H9 (cell line): ENCODE measurements around the gene TENT5C. TPM values are rescaled to one million over a fixed set of nuclear protein-coding genes. Genes with fewer than 3 reads are reported as not detected.

ENCODE experiments used
- DNase-seq: peaks from one replicate; pipeline ENCODE4 v3.0.0-alpha.2; 2017
- H2AFZ ChIP-seq: one replicate; pipeline ENCODE4 v1.6.1; 2013; ENCODE audit warnings: mild to moderate bottlenecking, low read length, control low read depth, moderate library complexity
- H2AK5ac ChIP-seq: 2 replicates; pipeline ENCODE4 v1.6.1; 2013; ENCODE audit warnings: low read length, control low read depth, mixed read lengths; ENCODE audit not compliant: insufficient read length
- H2BK120ac ChIP-seq: one replicate; pipeline ENCODE4 v1.6.1; 2013; ENCODE audit warnings: low read depth, mild to moderate bottlenecking, low read length, control low read depth, inconsistent platforms; ENCODE audit not compliant: poor library complexity, severe bottlenecking
- H2BK12ac ChIP-seq: 2 replicates; pipeline ENCODE4 v1.6.1; 2013; ENCODE audit warnings: low read length, control low read depth, mixed read lengths, low read depth; ENCODE audit not compliant: insufficient read length
- H2BK15ac ChIP-seq: 2 replicates; pipeline ENCODE4 v1.6.1; 2013; ENCODE audit warnings: low read depth, low read length, control low read depth
- H2BK20ac ChIP-seq: one replicate; pipeline ENCODE4 v1.6.1; 2013; ENCODE audit warnings: low read depth, mild to moderate bottlenecking, low read length, control low read depth, inconsistent platforms; ENCODE audit not compliant: poor library complexity, severe bottlenecking
- H2BK5ac ChIP-seq: 2 replicates; pipeline ENCODE4 v1.6.1; 2013; ENCODE audit warnings: low read length, control low read depth, mixed read lengths; ENCODE audit not compliant: insufficient read length
- H3K14ac ChIP-seq: 2 replicates; pipeline ENCODE4 v1.6.1; 2013; ENCODE audit warnings: low read length, control low read depth; ENCODE audit not compliant: insufficient read depth
- H3K18ac ChIP-seq: 2 replicates; pipeline ENCODE4 v1.6.1; 2013; ENCODE audit warnings: low read depth, mild to moderate bottlenecking, mixed read lengths, low read length, control low read depth; ENCODE audit not compliant: insufficient read length
- H3K23ac ChIP-seq: 2 replicates; pipeline ENCODE4 v1.6.1; 2013; ENCODE audit warnings: low read length, control low read depth, mixed read lengths, low read depth; ENCODE audit not compliant: insufficient read length
- H3K23me2 ChIP-seq: 2 replicates; pipeline ENCODE4 v1.6.1; 2013; ENCODE audit warnings: low read depth, mild to moderate bottlenecking, mixed read lengths, low read length, control low read depth; ENCODE audit not compliant: insufficient read length, poor library complexity, severe bottlenecking
- H3K27ac ChIP-seq: 2 replicates; pipeline ENCODE4 v1.5.1; 2013; ENCODE audit warnings: low read length, control low read depth, mixed read lengths, low read depth; ENCODE audit not compliant: insufficient read length
- H3K27me3 ChIP-seq: 2 replicates; pipeline ENCODE4 v1.6.1; 2013; ENCODE audit warnings: low read length, control low read depth, inconsistent platforms; ENCODE audit not compliant: insufficient read depth
- H3K4ac ChIP-seq: 2 replicates; pipeline ENCODE4 v1.6.1; 2013; ENCODE audit warnings: low read depth, mild to moderate bottlenecking, control low read depth, inconsistent platforms, low read length, moderate library complexity
- H3K4me1 ChIP-seq: 2 replicates; pipeline ENCODE4 v1.6.1; 2013; ENCODE audit warnings: low read length, control low read depth, inconsistent platforms; ENCODE audit not compliant: insufficient read depth
- H3K4me2 ChIP-seq: 2 replicates; pipeline ENCODE4 v1.6.1; 2013; ENCODE audit warnings: low read length, control low read depth, mixed read lengths; ENCODE audit not compliant: insufficient read length, insufficient read depth
- H3K56ac ChIP-seq: 2 replicates; pipeline ENCODE4 v1.6.1; 2013; ENCODE audit warnings: low read depth, mild to moderate bottlenecking, mixed read lengths, low read length, control low read depth; ENCODE audit not compliant: insufficient read length
- H3K79me1 ChIP-seq: 2 replicates; pipeline ENCODE4 v1.6.1; 2013; ENCODE audit warnings: low read depth, mild to moderate bottlenecking, moderate library complexity, low read length, control low read depth, inconsistent platforms; ENCODE audit not compliant: insufficient read depth, poor library complexity, severe bottlenecking
- H3K79me2 ChIP-seq: 2 replicates; pipeline ENCODE4 v1.6.1; 2013; ENCODE audit warnings: low read length, control low read depth, inconsistent platforms; ENCODE audit not compliant: insufficient read depth
- H3K9ac ChIP-seq: 2 replicates; pipeline ENCODE4 v1.6.1; 2013; ENCODE audit warnings: low read length, control low read depth, mixed read lengths; ENCODE audit not compliant: insufficient read length; ENCODE audit errors: extremely low read depth
- H3K9me3 ChIP-seq: one replicate; pipeline ENCODE4 v1.6.1; 2013; ENCODE audit warnings: low read depth, low read length, inconsistent platforms; ENCODE audit not compliant: control insufficient read depth
- H3T11ph ChIP-seq: one replicate; pipeline ENCODE4 v1.6.1; 2013; ENCODE audit warnings: mild to moderate bottlenecking, low read length, control low read depth, inconsistent platforms
- H4K20me1 ChIP-seq: one replicate; pipeline ENCODE4 v1.6.1; 2013; ENCODE audit not compliant: control insufficient read depth, insufficient read length, insufficient read depth
- H4K5ac ChIP-seq: 2 replicates; pipeline ENCODE4 v1.6.1; 2013; ENCODE audit warnings: low read depth, mild to moderate bottlenecking, mixed read lengths, low read length, control low read depth; ENCODE audit not compliant: insufficient read length
- H4K8ac ChIP-seq: replicated peaks from 2 replicates; pipeline ENCODE4 v1.6.1; 2013; ENCODE audit warnings: low read length, control low read depth, mixed read lengths, low read depth; ENCODE audit not compliant: insufficient read length
- H4K91ac ChIP-seq: 2 replicates; pipeline ENCODE4 v1.6.1; 2013; ENCODE audit warnings: low read depth, mild to moderate bottlenecking, moderate library complexity, mixed read lengths, low read length, control low read depth; ENCODE audit not compliant: insufficient read length
- H3K27ac Mint-ChIP-seq, 3 experiments: 2 replicates in 2 of 3; 3 replicates in 1 of 3; pipeline ENCODE4 v1.8.0; 2020 to 2021; ENCODE audit warnings: mixed read lengths in 3 of 3, mild to moderate bottlenecking in 1 of 3, moderate library complexity in 1 of 3
- H3K27me3 Mint-ChIP-seq: 2 replicates; pipeline ENCODE4 v1.8.0; 2021; ENCODE audit warnings: low read depth, mild to moderate bottlenecking, moderate library complexity, mixed read lengths
- H3K36me3 Mint-ChIP-seq, 3 experiments: 2 replicates in 2 of 3; 3 replicates in 1 of 3; pipeline ENCODE4 v1.8.0; 2020 to 2021; ENCODE audit warnings: low read depth in 3 of 3, mixed read lengths in 3 of 3; ENCODE audit not compliant: insufficient read depth in 1 of 3
- H3K4me1 Mint-ChIP-seq, 2 experiments: 2 replicates each; pipeline ENCODE4 v1.8.0; 2020; ENCODE audit warnings: mixed read lengths in 2 of 2
- H3K4me3 Mint-ChIP-seq, 2 experiments: 2 replicates in 1 of 2; 3 replicates in 1 of 2; pipeline ENCODE4 v1.8.0; 2020 to 2021; ENCODE audit warnings: mild to moderate bottlenecking in 2 of 2, mixed read lengths in 2 of 2, moderate library complexity in 1 of 2
- H3K9me3 Mint-ChIP-seq, 2 experiments: 2 replicates in 1 of 2; 3 replicates in 1 of 2; pipeline ENCODE4 v1.8.0; 2020; ENCODE audit warnings: mild to moderate bottlenecking in 2 of 2, mixed read lengths in 2 of 2, moderate library complexity in 1 of 2
- WGBS: extraction: QIAGEN DNeasy Blood & Tissue Kit; methylation state at CpG from one replicate; pipeline ENCODE4 v1.1.7; 2013; ENCODE audit warnings: missing lambda C conversion rate, low lambda C conversion rate, mixed read lengths; ENCODE audit not compliant: insufficient read length; ENCODE audit errors: extremely low coverage; 5-methylcytosine and 5-hydroxymethylcytosine counted together
- total RNA-seq: library from RNA; stranded (reverse); gene quantifications from 2 replicates; pipeline ENCODE4 v1.2.1, GENCODE V29; 2021
- TF ChIP-seq, protein P1 (sequence below): fragments of 200-600 bp; sonication (generic); conservative IDR thresholded peaks from 3 replicates; pipeline ENCODE4 v1.8.0; 2021; ENCODE audit warnings: antibody characterized with exemption, mild to moderate bottlenecking

TENT5C gene
- total RNA-seq, 1 experiment from 2014 or later = 0.37 TPM

DNA sequence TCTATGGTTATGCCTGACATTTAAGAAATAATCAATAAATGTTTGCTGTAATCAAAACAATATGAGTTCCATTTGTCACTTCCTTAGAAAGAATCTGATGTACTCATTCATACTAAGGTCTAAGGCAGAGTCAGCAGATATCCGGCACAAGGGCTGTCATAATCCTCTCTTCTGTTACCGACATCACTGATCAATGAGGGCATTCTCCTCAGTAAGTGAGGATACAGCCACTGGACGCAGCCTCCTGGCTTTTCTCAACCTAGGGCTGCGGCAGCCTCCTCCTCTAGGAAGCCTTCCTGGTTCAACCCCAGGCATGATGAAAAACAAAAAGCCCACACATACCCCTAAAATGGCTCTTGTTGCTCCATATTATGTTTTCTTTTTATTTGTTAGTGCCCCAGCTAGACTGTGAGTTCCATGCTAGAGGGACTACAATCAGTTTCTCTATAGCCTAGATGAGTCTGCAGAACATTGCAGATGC, 40.7 kb upstream of the TENT5C start:
- no peak overlapping the region for H2BK120ac ChIP-seq
- H4K5ac ChIP-seq = no peak overlapping the region
- H3K27ac ChIP-seq = no peak overlapping the region
- Mint-ChIP-seq H3K4me1 (peaks cover 3 to 6% of the 10 kb centered on the region in 2 experiments; a peak in 1 of 4 replicates), H3K27me3 (peaks cover 1% of the 10 kb centered on the region; the same call in 1 of the 2 replicates), H3K9me3 (no peaks in the 10 kb centered on the region; a peak in 1 of 5 replicates), H3K36me3 (no peaks in the 10 kb centered on the region; a peak in 2 of 7 replicates), H3K4me3 (no peak overlapping the region), H3K27ac (no peak overlapping the region)
- no peak overlapping the region for H2BK20ac ChIP-seq
- no peak overlapping the region for H3K18ac ChIP-seq
- no peak overlapping the region for H4K8ac ChIP-seq
- no peak overlapping the region for H2BK5ac ChIP-seq
- H3K4ac ChIP-seq = no peak overlapping the region
- TF ChIP-seq, protein P1, sequence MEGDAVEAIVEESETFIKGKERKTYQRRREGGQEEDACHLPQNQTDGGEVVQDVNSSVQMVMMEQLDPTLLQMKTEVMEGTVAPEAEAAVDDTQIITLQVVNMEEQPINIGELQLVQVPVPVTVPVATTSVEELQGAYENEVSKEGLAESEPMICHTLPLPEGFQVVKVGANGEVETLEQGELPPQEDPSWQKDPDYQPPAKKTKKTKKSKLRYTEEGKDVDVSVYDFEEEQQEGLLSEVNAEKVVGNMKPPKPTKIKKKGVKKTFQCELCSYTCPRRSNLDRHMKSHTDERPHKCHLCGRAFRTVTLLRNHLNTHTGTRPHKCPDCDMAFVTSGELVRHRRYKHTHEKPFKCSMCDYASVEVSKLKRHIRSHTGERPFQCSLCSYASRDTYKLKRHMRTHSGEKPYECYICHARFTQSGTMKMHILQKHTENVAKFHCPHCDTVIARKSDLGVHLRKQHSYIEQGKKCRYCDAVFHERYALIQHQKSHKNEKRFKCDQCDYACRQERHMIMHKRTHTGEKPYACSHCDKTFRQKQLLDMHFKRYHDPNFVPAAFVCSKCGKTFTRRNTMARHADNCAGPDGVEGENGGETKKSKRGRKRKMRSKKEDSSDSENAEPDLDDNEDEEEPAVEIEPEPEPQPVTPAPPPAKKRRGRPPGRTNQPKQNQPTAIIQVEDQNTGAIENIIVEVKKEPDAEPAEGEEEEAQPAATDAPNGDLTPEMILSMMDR = no peak
- no peaks in the 10 kb centered on the region for H3K27me3 ChIP-seq
- no peak overlapping the region for H4K91ac ChIP-seq
- no peak overlapping the region for H3T11ph ChIP-seq
- H3K4me1 ChIP-seq = no peaks in the 10 kb centered on the region
- H3K14ac ChIP-seq = no peak overlapping the region; the same call in 1 of the 2 replicates
- H3K23me2 ChIP-seq = no peaks in the 10 kb centered on the region
- WGBS = no CpG with 5 or more reads among the region's 4 CpGs
- no peak overlapping the region for H2AK5ac ChIP-seq
- no peaks in the 10 kb centered on the region for H3K79me1 ChIP-seq
- H4K20me1 ChIP-seq = no peaks in the 10 kb centered on the region
- no peak for DNase-seq
- H3K9me3 ChIP-seq = no peaks in the 10 kb centered on the region
- H3K56ac ChIP-seq = no peak overlapping the region
- H2BK15ac ChIP-seq = no peak overlapping the region
- H3K4me2 ChIP-seq = no peak overlapping the region
- no peak overlapping the region for H2BK12ac ChIP-seq
- no peak overlapping the region for H3K9ac ChIP-seq
- no peak overlapping the region for H3K23ac ChIP-seq
- no peak overlapping the region for H2AFZ ChIP-seq
- H3K79me2 ChIP-seq = no peaks in the 10 kb centered on the region
